Spleen (tissue), 7 donors: ENCODE data around the gene FRMPD1.
"Not testable (repeated sequence)": the region's sequence is repeated elsewhere in the genome, so short reads cannot be mapped to it uniquely, and the experiment has no call there.

ENCODE experiments used
- POLR2A ChIP-seq, 3 donors: fragments of 450-650 bp; IDR thresholded peaks; one replicate each; pipeline ENCODE4 v1.5.1; 2017; ENCODE audit warnings: antibody characterized with exemption in 3 of 3, mild to moderate bottlenecking in 1 of 3
- TF ChIP-seq, protein P1 (sequence below), 11 experiments: fragments of 200-600 bp in 7 of 11; fragments of 450-650 bp in 4 of 11; sonication (generic) in 4 of 11; IDR thresholded peaks in 8 of 11; conservative IDR thresholded peaks in 3 of 11; 1 replicate in 7 of 11; 2 replicates in 4 of 11; pipeline versions ENCODE4 v1.4.0 to v1.8.0; 2016 to 2021; ENCODE audit warnings: antibody characterized with exemption in 11 of 11, inconsistent platforms in 4 of 11, mild to moderate bottlenecking in 1 of 11
- donor health status: DM: no; HTN: no; CAD: no; lungs with moderate emphysema.
- donor health status: DM: no; HTN: no; CAD: no.
- donor health status: DM: no; HTN: no; CAD: no.

DNA sequence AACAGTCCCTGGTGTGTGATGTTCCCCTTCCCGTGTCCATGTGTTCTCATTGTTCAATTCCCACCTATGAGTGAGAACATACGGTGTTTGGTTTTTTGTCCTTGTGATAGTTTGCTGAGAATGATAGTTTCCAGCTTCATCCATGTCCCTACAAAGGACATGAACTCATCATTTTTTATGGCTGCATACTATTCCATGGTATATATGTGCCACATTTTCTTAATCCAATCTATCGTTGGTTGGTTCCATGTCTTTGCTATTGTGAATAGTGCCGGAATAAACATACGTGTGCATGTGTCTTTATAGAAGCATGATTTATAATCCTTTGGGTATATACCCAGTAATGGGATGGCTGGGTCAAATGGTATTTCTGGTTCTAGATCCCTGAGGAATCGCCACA, 114.5 kb downstream of the FRMPD1 start:
- TF ChIP-seq, protein P1, sequence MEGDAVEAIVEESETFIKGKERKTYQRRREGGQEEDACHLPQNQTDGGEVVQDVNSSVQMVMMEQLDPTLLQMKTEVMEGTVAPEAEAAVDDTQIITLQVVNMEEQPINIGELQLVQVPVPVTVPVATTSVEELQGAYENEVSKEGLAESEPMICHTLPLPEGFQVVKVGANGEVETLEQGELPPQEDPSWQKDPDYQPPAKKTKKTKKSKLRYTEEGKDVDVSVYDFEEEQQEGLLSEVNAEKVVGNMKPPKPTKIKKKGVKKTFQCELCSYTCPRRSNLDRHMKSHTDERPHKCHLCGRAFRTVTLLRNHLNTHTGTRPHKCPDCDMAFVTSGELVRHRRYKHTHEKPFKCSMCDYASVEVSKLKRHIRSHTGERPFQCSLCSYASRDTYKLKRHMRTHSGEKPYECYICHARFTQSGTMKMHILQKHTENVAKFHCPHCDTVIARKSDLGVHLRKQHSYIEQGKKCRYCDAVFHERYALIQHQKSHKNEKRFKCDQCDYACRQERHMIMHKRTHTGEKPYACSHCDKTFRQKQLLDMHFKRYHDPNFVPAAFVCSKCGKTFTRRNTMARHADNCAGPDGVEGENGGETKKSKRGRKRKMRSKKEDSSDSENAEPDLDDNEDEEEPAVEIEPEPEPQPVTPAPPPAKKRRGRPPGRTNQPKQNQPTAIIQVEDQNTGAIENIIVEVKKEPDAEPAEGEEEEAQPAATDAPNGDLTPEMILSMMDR (IDR thresholded peaks at IDR 0.05 in 8 of 11, conservative IDR thresholded peaks at IDR 0.05 in 3 of 11): not testable (repeated sequence)
- TF ChIP-seq POLR2A (IDR thresholded peaks at IDR 0.05): not testable (repeated sequence)
